Tibial artery (tissue), 4 donors: ENCODE results near the gene OLAH.

Experiments
- DNase-seq, 2 donors: peaks; one replicate each; pipeline ENCODE4 v3.0.0-alpha.2; 2019
- H3K27ac ChIP-seq, 2 donors: fragments of 200-600 bp; sonication (generic) in 1 of 2; 1 replicate in 1 of 2; 2 replicates in 1 of 2; pipeline ENCODE4 v1.5.1; 2018 to 2019; ENCODE audit warnings: mild to moderate bottlenecking in 1 of 2
- H3K27me3 ChIP-seq, 2 donors: fragments of 200-600 bp; sonication (generic) in 1 of 2; one replicate each; pipeline versions ENCODE4 v1.5.1 to v1.6.0; 2016 to 2019
- H3K36me3 ChIP-seq, 3 donors: fragments of 200-600 bp; sonication (generic) in 2 of 3; one replicate each; pipeline ENCODE4 v1.5.1; 2016 to 2019; ENCODE audit warnings: mild to moderate bottlenecking in 2 of 3
- H3K4me1 ChIP-seq, 4 donors: fragments of 200-600 bp; sonication (generic) in 2 of 4; 1 replicate in 3 of 4; 2 replicates in 1 of 4; pipeline ENCODE4 v1.5.1; 2016 to 2019
- H3K4me3 ChIP-seq, 2 donors: fragments of 200-600 bp; sonication (generic) in 1 of 2; 1 replicate in 1 of 2; 2 replicates in 1 of 2; pipeline ENCODE4 v1.5.1; 2018 to 2019; ENCODE audit warnings: mild to moderate bottlenecking in 2 of 2
- H3K9me3 ChIP-seq, 3 donors: fragments of 200-600 bp; sonication (generic) in 1 of 3; one replicate each; pipeline ENCODE4 v1.5.1; 2016 to 2019
- intact Hi-C: fragments of 100-400 bp; cut with DNase I; formaldehyde crosslinking; loops from one replicate; pipeline ENCODE4 v1.15.0; 2023; ENCODE audit warnings: low total_unique reads
- TF ChIP-seq, protein P1 (sequence below), 2 experiments: fragments of 200-600 bp in 1 of 2; fragments of 450-650 bp in 1 of 2; IDR thresholded peaks; one replicate each; pipeline ENCODE4 v1.5.1; 2017 to 2019; ENCODE audit warnings: antibody characterized with exemption in 2 of 2, mild to moderate bottlenecking in 1 of 2, moderate library complexity in 1 of 2

OLAH gene

DNA sequence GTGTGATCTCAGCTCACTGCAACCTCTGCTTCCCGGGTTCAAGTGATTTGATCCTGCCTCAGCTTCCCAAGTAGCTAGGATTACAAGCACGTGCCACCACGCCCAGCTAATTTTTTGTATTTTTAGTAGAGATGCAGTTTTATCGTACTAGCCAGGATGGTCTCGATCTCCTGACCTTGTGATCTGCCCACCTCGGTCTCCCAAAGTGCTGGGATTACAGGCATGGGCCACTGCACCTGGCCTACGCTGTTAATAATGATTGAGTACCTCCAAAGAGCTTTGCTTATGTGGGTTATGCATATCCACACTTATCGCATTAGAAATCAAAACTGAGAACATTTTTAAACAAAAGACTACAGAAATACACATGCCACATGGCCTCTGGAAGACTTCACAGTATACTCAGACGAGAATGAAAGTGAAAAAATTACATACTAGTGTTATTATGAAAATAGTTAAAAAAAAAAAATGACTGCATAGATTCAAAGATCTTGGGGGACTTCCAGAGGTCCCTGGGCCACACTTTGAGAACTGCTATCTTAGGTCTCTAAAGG, 78.8 kb downstream of the OLAH start:
- no peak for DNase-seq
- intact Hi-C loops: no loop called here
- Histone ChIP-seq H3K4me3 (no peak overlapping the region), H3K27ac (no peak overlapping the region), H3K4me1 (peaks cover 0 to 5% (median 0%) of the 10 kb centered on the region in 4 donors), H3K27me3 (no peaks in the 10 kb centered on the region), H3K9me3 (no peaks in the 10 kb centered on the region), H3K36me3 (peaks cover 44 to 56% (median 52%) of the 10 kb centered on the region in 3 donors)
- TF ChIP-seq, protein P1, sequence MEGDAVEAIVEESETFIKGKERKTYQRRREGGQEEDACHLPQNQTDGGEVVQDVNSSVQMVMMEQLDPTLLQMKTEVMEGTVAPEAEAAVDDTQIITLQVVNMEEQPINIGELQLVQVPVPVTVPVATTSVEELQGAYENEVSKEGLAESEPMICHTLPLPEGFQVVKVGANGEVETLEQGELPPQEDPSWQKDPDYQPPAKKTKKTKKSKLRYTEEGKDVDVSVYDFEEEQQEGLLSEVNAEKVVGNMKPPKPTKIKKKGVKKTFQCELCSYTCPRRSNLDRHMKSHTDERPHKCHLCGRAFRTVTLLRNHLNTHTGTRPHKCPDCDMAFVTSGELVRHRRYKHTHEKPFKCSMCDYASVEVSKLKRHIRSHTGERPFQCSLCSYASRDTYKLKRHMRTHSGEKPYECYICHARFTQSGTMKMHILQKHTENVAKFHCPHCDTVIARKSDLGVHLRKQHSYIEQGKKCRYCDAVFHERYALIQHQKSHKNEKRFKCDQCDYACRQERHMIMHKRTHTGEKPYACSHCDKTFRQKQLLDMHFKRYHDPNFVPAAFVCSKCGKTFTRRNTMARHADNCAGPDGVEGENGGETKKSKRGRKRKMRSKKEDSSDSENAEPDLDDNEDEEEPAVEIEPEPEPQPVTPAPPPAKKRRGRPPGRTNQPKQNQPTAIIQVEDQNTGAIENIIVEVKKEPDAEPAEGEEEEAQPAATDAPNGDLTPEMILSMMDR (IDR thresholded peaks at IDR 0.05): no peak
